Natural killer cell (primary cell): ENCODE measurements around the gene CMC2. TPM values are rescaled to one million over a fixed set of nuclear protein-coding genes. Genes with fewer than 3 reads are reported as not detected.

Experiments
- ATAC-seq, 3 donors: fragments of 150-1000 bp in 2 of 3; fragments of 200-7000 bp in 1 of 3; cut with Tn5 transposase; 1 replicate in 1 of 3; 2 replicates in 2 of 3; pipeline ENCODE4 v1.10.0; 2021; ENCODE audit warnings: mild to moderate bottlenecking in 2 of 3, moderate library complexity in 2 of 3
- DNase-seq, 2 donors: peaks; one replicate each; pipeline versions ENCODE4 v3.0.0 to v3.0.0-alpha.2; 2013 to 2021; ENCODE audit warnings: mixed read lengths in 1 of 2
- H3K27ac ChIP-seq: one replicate; pipeline ENCODE4 v1.5.1; 2013; ENCODE audit warnings: mild to moderate bottlenecking, low read length
- H3K27me3 ChIP-seq: one replicate; pipeline ENCODE4 v1.6.1; 2013; ENCODE audit warnings: low read length; ENCODE audit not compliant: control insufficient read depth, insufficient read depth
- H3K36me3 ChIP-seq: one replicate; pipeline ENCODE4 v1.6.1; 2013; ENCODE audit warnings: low read length; ENCODE audit not compliant: control insufficient read depth, insufficient read depth
- H3K4me1 ChIP-seq: one replicate; pipeline ENCODE4 v1.6.1; 2013; ENCODE audit warnings: low read length; ENCODE audit not compliant: control insufficient read depth, insufficient read depth
- H3K4me3 ChIP-seq: one replicate; pipeline ENCODE4 v1.5.1; 2013; ENCODE audit warnings: low read length
- H3K9me3 ChIP-seq: one replicate; pipeline ENCODE4 v1.6.1; 2013; ENCODE audit warnings: low read length; ENCODE audit not compliant: control insufficient read depth, insufficient read depth
- H3K27ac Mint-ChIP-seq, 2 donors: one replicate each; pipeline ENCODE4 v1.8.0; 2022; ENCODE audit warnings: mild to moderate bottlenecking in 2 of 2, mixed read lengths in 2 of 2, moderate library complexity in 1 of 2
- H3K27me3 Mint-ChIP-seq, 2 donors: one replicate each; pipeline ENCODE4 v1.8.0; 2022; ENCODE audit warnings: low read depth in 2 of 2, mixed read lengths in 2 of 2
- H3K36me3 Mint-ChIP-seq: one replicate; pipeline ENCODE4 v1.8.0; 2022; ENCODE audit warnings: mixed read lengths
- H3K4me1 Mint-ChIP-seq, 2 donors: one replicate each; pipeline ENCODE4 v1.8.0; 2022; ENCODE audit warnings: mixed read lengths in 2 of 2
- H3K4me3 Mint-ChIP-seq: one replicate; pipeline ENCODE4 v1.8.0; 2022; ENCODE audit warnings: mild to moderate bottlenecking, moderate library complexity, mixed read lengths
- H3K9me3 Mint-ChIP-seq, 2 donors: one replicate each; pipeline ENCODE4 v1.8.0; 2022; ENCODE audit warnings: mixed read lengths in 2 of 2
- WGBS: methylation state at CpG from one replicate; pipeline ENCODE4 v1.1.7; 2013; ENCODE audit warnings: missing lambda C conversion rate; ENCODE audit not compliant: insufficient coverage; 5-methylcytosine and 5-hydroxymethylcytosine counted together
- intact Hi-C: fragments of 100-400 bp; cut with micrococcal nuclease; formaldehyde crosslinking; loops from one replicate; pipeline ENCODE4 v1.14.2; 2022
- total RNA-seq, 4 donors: library from RNA; stranded (reverse); fragments of 120-200 nt in 1 of 4; gene quantifications; one replicate each; pipeline versions ENCODE4 v1.2.3 to v1.2.4, GENCODE V29; 2013 to 2022
- TF ChIP-seq, protein P1 (sequence below): fragments of 200-600 bp; IDR thresholded peaks from one replicate; pipeline ENCODE4 v1.8.0; 2022; ENCODE audit warnings: antibody characterized with exemption

Gene CMC2
- total RNA-seq, 3 donors from 2014 or later (not counting 1 experiment from before 2014, with no cell fraction given): 52.3 to 63.5 (median 63.2) TPM

DNA sequence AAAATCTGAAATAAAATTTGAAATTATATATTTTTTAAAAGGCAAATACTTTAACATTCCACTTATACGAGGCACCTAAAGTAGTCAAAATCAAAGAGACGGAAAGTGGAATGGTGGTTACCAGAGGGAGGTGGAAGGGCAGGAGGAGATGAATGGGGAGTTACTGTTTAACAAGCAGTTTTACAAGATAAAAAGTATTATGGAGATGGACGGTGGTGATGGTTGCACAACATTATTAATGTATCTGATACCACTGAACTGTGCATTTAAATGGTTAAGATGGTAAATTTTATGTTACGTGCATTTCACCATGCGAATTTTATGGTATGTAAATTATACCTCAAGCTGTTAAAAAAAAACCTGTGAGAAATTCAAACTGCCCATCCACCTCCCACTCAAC lies 5.4 kb downstream of the CMC2 start:
- Mint-ChIP-seq H3K4me3 (no peak overlapping the region), H3K9me3 (no peaks in the 10 kb centered on the region), H3K27me3 (no peaks in the 10 kb centered on the region), H3K27ac (no peak overlapping the region), H3K4me1 (peaks cover 56 to 62% of the 10 kb centered on the region in 2 donors), H3K36me3 (no peaks in the 10 kb centered on the region)
- TF ChIP-seq, protein P1, sequence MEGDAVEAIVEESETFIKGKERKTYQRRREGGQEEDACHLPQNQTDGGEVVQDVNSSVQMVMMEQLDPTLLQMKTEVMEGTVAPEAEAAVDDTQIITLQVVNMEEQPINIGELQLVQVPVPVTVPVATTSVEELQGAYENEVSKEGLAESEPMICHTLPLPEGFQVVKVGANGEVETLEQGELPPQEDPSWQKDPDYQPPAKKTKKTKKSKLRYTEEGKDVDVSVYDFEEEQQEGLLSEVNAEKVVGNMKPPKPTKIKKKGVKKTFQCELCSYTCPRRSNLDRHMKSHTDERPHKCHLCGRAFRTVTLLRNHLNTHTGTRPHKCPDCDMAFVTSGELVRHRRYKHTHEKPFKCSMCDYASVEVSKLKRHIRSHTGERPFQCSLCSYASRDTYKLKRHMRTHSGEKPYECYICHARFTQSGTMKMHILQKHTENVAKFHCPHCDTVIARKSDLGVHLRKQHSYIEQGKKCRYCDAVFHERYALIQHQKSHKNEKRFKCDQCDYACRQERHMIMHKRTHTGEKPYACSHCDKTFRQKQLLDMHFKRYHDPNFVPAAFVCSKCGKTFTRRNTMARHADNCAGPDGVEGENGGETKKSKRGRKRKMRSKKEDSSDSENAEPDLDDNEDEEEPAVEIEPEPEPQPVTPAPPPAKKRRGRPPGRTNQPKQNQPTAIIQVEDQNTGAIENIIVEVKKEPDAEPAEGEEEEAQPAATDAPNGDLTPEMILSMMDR: no peak
- no peak for ATAC-seq
- DNase-seq: no peak
- Histone ChIP-seq H3K9me3 (no peaks in the 10 kb centered on the region), H3K27ac (no peak overlapping the region), H3K4me3 (no peak overlapping the region), H3K27me3 (no peaks in the 10 kb centered on the region), H3K36me3 (no peaks in the 10 kb centered on the region), H3K4me1 (peaks cover 26% of the 10 kb centered on the region)
- intact Hi-C loops: no loop called here
- 84% methylated on average over 3 of the region's 5 CpGs for WGBS

DNA sequence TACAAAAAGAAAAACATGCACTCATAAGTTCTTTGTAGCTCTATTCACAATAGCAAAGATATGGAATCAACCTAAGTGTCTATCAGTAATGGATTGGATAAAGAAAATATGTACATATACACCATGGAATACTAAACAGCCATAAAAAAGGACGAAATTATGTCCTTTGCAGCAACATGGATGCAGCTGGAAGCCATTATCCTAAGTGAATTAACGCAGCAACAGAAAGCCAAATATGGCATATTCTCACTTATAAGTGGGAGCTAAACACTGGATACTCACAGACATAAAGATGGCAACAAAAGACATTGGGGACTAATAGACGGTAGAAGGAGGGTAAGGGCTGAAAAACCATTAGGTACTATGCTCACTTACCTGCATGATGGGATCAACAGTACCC lies 5.8 kb downstream of the CMC2 start:
- Mint-ChIP-seq H3K9me3 (no peaks in the 10 kb centered on the region), H3K4me3 (no peak overlapping the region), H3K36me3 (no peaks in the 10 kb centered on the region), H3K27me3 (no peaks in the 10 kb centered on the region), H3K4me1 (peaks cover 52 to 58% of the 10 kb centered on the region in 2 donors), H3K27ac (no peak overlapping the region)
- intact Hi-C loops: no loop called here
- 100% methylated on average over 3 of the region's 3 CpGs for WGBS
- TF ChIP-seq, protein P1: no peak
- Histone ChIP-seq H3K4me1 (peaks cover 23% of the 10 kb centered on the region), H3K4me3 (no peak overlapping the region), H3K9me3 (no peaks in the 10 kb centered on the region), H3K27ac (no peak overlapping the region), H3K36me3 (no peaks in the 10 kb centered on the region), H3K27me3 (no peaks in the 10 kb centered on the region)
- DNase-seq (no peak), ATAC-seq (no peak)

GRCh38 chr16:80997964-80998620 lies 8.6 kb downstream of the CMC2 start:
- no peaks in the 10 kb centered on the region for H3K9me3 ChIP-seq
- peaks cover 3% of the 10 kb centered on the region for H3K4me1 ChIP-seq
- Mint-ChIP-seq H3K27me3 (no peaks in the 10 kb centered on the region), H3K9me3 (no peaks in the 10 kb centered on the region), H3K27ac (peak overlapping the region; percentile 91 to 96), H3K4me1 (peaks cover 32 to 36% of the 10 kb centered on the region in 2 donors), H3K36me3 (no peaks in the 10 kb centered on the region), H3K4me3 (peak overlapping the region; percentile 94)
- H3K27me3 ChIP-seq: no peaks in the 10 kb centered on the region
- H3K4me3 ChIP-seq: peak overlapping the region; percentile 37
- DNase-seq (no peak), ATAC-seq (no peak)
- H3K27ac ChIP-seq: peak overlapping the region; percentile 85
- TF ChIP-seq, protein P1: no peak
- intact Hi-C loops: no loop called here
- 93% methylated on average over 5 of the region's 7 CpGs for WGBS
- no peaks in the 10 kb centered on the region for H3K36me3 ChIP-seq
